GM18861 (cell line): ENCODE measurements around the gene CEP76.

ENCODE experiments used
- ATAC-seq: cut with Tn5 transposase; IDR thresholded peaks from one replicate; pipeline ENCODE4 v1.9.1; 2021; ENCODE audit not compliant: unreplicated experiment

CEP76 gene

DNA sequence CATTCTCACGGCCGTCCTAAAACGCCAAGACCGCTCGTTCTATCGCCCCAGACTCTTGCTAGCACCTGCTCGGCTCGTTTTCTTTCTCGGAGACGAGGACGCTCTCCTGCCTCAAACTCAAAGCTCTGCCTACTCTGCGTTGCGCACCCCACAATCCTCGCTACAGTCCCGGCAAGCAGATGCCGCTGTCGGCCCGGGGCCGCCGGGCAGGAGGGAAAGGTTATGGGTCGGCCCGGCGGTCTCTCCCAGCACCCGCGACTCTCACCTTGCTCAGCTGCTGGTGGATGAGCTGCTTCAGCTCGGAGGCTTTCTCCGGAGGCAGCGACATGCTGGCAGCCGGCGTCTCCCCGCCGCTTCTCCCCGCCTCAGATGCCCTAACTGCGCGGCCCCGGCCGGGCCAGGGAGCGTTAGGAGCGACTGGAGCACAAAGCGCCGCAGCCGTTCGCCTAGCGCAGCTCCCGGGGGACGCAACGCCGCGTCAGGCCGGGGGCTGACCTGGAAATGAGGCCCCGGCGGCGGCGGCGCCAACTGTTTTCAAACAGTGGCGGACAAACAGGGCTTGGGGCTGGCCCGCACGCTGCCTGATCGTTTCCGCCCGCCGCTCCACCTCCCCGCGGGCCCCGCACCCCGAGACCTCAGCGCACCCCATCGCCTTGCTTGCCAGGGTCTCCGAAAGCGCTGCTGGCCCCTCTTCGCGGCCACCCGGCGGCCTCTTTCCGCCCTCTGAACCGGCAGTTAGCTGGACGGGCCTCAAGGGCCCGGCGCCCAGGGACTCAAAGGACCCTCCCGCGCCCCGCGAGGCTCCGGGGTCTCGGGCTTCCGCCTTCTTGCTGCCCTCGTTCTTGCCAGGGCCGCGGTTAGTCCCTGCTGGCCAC lies at the start of gene CEP76, which contains the start of gene PSMG2:
Gene CEP76 (minus strand): TSS at position 503 of the 875 bp plus-strand sequence. CDS start 175 bp downstream, at position 328.
Gene PSMG2 (plus strand): TSS at position 822 of the 875 bp plus-strand sequence. CDS start 66 bp downstream, outside the sequence.
- peak; percentile 67 for ATAC-seq

DNA sequence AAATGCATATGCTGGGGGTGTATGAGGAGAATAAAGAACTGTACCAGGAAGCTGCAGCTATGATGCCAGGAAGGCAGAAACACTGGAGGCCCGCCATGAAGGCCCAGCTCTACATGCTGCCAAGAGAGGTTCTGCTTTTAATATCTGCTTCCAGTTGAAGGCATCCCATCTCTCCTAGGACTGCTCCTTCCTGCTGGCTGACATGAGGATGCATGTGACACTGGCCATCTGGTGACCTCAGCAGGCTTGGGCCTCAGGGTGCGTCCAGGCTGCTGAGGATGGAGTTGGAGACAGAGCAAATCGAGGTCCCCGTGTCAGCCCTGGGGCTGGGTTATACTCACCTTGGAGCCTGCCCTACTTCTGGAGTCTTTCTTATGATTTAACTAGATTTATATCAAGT lies 49.4 kb upstream of the CEP76 start:
- ATAC-seq = no peak

DNA sequence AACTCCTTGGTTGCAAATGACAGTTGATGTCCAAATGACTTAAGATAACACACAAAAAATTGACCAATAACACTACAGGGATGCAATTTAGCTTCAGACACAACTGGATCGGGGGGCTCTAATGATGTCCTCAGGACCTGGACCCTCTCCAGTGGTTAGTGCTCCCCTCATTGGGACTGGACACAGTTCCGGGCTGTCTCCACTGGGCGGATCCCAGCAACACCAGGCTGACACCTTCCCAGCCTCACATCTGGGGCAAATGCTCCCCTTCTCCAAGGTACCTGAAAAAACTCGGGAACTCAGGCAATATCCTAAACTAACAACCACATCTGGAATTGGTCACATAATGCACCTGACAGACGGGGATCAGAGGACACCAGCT lies 49.0 kb upstream of the CEP76 start:
- ATAC-seq = no peak

DNA sequence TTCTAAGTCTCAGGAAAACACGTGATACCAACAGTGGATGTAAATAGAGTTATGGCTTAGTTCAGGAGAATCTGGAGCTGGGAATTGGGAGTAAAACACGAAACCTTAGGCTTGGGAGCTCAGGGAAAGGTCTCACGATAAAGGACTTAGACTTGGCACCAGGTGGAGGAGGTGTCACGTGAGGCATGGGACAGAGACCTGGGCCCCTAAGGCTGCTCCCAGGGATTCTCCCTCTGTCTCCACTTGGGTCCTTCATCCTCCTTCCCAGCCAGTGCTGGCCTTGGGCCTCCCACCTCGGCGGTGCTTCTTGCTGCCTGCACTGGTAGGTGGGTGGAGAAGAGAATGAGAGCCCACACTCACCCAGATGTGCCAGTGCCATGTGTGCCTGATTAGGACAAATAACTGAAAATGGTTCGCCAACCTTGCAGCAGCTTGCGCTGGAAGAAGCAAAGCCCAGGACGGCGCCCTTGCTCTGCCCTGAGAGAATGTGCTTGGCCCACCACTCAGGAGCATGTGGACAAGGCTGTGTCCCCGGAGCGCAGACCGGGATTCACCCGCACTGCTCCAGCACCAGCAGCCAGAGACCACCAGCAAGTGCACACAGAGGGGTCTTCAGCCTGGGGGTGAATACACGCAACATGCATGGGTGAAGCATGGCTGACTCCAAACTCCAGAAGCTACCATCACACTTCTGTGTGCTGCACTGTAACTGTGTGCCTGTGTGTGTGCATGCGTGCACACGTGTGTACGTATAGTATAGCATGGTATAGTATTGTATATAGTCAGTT lies 48.4 kb upstream of the CEP76 start:
- no peak for ATAC-seq

GRCh38 chr18:12750076-12750714 lies 47.7 kb upstream of the CEP76 start:
- ATAC-seq = no peak

- no peak for ATAC-seq
Measured at GRCh38 chr18:12749121-12749520, 46.6 kb upstream of the CEP76 start.

DNA sequence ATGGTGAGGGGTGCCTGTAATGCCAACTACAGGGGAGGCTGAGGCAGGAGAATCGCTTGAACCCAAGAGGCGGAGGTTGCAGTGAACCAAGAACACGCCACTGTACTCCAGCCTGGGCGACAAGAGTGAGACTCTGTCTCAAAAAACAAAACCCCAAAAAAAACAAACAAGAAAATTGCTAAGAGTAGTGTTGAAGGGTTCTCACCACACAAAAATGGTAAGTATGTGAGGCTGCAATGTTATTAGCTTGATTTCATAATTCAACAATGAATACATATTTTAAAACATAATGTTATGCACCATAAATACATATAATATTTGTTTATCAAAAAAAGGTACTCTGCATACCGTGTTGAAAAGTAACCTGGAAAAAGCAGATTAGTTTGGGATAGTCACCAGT lies 46.1 kb upstream of the CEP76 start:
- no peak for ATAC-seq

- no peak for ATAC-seq
Measured at GRCh38 chr18:12747530-12748315, 45.2 kb upstream of the CEP76 start.

GRCh38 chr18:12745095-12745795 lies 42.7 kb upstream of the CEP76 start:
- no peak for ATAC-seq

- no peak for ATAC-seq
Measured at GRCh38 chr18:12744103-12744502, 41.6 kb upstream of the CEP76 start.

DNA sequence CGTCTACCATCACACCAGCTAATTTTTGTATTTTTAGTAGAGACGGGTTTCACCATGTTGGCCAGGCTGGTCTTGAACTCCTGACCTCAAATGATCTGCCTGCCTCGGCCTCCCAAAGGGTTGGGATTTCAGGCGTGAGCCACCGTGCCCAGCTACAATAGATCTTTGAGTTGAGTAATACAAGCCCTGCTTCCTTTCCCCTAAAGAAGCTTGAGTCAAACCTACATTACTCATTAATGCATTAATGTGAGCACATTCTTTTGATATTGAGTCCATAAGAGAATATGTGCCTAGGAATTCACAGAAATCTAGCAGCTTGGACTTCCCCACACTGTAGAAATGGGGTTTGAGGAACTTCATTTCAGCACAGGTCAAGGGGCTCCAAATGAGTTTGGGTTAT lies 39.9 kb upstream of the CEP76 start:
- ATAC-seq = no peak

GRCh38 chr18:12741351-12741750 lies 38.8 kb upstream of the CEP76 start:
- ATAC-seq = no peak

DNA sequence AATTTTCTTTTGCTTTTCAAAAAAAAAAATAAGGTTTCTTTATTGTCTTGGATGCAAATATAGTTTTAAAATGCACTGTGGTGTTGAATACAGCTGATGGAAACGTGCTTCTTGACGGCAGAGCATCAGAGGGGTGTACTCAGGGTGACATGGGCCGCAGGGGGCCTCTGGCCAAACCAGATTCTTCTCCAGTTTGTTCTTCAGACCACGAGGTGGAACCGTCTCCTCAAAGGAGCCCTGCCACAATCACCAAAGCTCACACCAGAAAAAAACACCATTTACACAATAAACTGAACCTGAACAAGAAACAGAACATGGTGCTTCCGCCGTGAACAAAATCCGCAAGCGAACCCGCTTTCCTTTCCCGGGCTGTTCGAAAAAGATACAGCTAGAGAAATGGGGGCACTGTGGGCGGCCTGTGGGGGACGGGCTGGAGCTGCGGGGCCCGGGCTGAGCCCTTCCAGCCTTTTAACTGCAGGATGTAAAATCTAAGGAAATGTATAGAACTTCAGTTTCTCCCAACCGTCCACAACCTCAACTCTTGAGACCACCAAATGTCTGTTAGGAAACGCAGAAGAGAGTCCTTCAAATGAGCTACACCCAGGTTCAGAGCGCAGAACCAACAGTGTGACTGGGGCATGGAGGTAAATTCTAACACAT lies 34.9 kb upstream of the CEP76 start:
- ATAC-seq = no peak

- no peak for ATAC-seq
Measured at GRCh38 chr18:12726774-12727550, 24.4 kb upstream of the CEP76 start.

DNA sequence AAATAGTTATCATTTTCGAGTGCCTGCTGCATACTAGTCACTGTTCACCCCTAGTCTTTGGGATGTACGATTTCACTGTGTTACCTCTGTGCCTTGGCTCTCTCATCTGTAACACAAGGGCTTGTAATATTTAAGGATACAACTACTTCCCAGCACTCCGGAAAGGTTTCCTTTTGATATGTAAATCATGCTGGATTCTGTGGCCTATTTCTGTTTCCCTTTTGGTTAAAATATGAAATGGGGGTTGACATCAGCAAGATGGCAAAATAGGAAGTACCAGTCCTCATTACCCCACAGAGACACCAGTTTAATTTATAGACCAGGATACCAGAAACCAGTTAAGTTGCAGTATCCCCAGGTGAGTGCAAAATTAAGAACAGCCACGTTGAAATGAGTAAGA lies 23.8 kb upstream of the CEP76 start:
- no peak for ATAC-seq

GRCh38 chr18:12722731-12723130 lies 20.2 kb upstream of the CEP76 start:
- ATAC-seq = no peak

DNA sequence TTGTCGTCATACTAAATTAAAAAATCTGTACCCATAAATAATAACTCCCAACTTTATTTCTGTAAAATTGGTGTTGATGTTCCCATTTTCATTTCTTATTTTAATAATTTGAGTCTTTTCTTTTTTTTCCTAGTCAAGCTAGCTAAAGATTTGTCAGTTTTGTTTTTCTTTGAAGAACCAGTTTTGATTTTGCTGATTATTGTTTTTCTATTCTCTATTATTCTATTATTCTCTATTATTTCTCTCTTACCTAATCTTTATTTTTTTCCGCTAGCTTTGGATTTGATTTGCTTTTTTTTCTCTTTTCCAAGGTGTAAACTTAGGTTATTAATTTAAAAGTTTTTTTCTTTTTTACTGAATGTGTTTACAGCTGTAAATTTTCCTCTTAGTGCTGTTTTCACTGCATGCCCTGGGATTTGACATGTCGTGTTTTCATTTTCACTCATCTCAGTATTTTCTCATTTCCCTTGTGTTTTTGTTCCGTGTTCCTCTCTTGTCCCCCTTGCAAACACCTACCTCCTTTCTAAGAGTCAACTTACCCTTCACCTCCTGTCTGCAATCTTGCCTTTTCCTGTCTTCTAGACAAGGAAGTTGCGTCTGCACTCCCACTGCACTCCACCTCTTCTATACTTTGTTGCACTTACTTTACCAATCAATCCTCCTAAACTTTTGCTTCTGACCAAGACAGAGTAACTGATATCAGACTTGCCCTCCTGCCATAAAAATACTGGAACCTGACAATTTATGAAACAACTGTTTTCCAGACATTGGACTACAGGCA lies 19.2 kb upstream of the CEP76 start:
- ATAC-seq = no peak

DNA sequence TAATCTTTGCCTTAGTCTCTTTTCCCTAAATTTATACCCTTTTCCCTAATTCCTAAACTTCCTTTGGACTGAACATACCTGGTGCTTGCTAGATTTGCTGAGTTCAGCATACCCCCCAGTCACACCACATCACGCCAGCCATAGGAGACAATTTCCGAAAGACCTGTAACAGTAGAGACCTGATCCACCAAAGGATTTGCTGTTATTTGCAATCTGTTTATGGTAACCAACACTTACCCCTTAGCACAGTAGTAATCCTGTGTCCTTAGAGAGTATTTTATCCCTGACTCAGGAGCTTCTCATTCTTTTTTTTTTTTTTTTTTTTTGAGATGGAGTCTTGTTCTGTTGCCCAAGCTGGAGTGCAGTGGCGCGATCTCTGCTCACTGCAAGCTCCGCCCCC lies 8.9 kb upstream of the CEP76 start:
- ATAC-seq = no peak
